Stimulated activated naive B cell treated with anti-CD40 and anti-IgM and Interleukin-4, amounts not matched to agents 10 μg/mL and 1 μg/mL and 100 μg/mL, for 72 hours (primary cell): ENCODE data around the gene GLB1L3.
"Not testable (repeated sequence)": the region's sequence is repeated elsewhere in the genome, so short reads cannot be mapped to it uniquely, and the experiment has no call there.

Experiments used
- ATAC-seq, 2 donors: fragments of 150-1000 bp; cut with Tn5 transposase; replicated peaks; 2 replicates each; pipeline ENCODE4 v1.10.0; 2021; ENCODE audit warnings: moderate library complexity in 1 of 2
- DNase-seq: peaks from one replicate; pipeline ENCODE4 v3.0.0; 2021
- H3K27ac Mint-ChIP-seq: one replicate; pipeline ENCODE4 v1.8.0; 2022; ENCODE audit warnings: mild to moderate bottlenecking, mixed read lengths
- H3K27me3 Mint-ChIP-seq, 2 donors: one replicate each; pipeline ENCODE4 v1.8.0; 2022; ENCODE audit warnings: mixed read lengths in 2 of 2
- H3K36me3 Mint-ChIP-seq, 2 donors: one replicate each; pipeline ENCODE4 v1.8.0; 2022; ENCODE audit warnings: mixed read lengths in 2 of 2, mild to moderate bottlenecking in 1 of 2
- H3K4me1 Mint-ChIP-seq, 2 donors: one replicate each; pipeline ENCODE4 v1.8.0; 2022; ENCODE audit warnings: mixed read lengths in 2 of 2, mild to moderate bottlenecking in 1 of 2
- H3K4me3 Mint-ChIP-seq, 2 donors: one replicate each; pipeline ENCODE4 v1.8.0; 2022; ENCODE audit warnings: mild to moderate bottlenecking in 2 of 2, mixed read lengths in 2 of 2, moderate library complexity in 1 of 2
- H3K9me3 Mint-ChIP-seq, 2 donors: one replicate each; pipeline ENCODE4 v1.8.0; 2022; ENCODE audit warnings: mixed read lengths in 2 of 2, mild to moderate bottlenecking in 1 of 2

GLB1L3 gene

GRCh38 chr11:134343646-134344045, 67.5 kb downstream of the GLB1L3 start:
- Mint-ChIP-seq H3K27me3 (peaks cover 0 to 9% of the 10 kb centered on the region in 2 donors), H3K9me3 (no peaks in the 10 kb centered on the region), H3K4me3 (no peak overlapping the region), H3K36me3 (no peaks in the 10 kb centered on the region), H3K27ac (no peak overlapping the region), H3K4me1 (no peaks in the 10 kb centered on the region)
- ATAC-seq (no peak), DNase-seq (no peak)

- ATAC-seq, H3K4me1 Mint-ChIP-seq, H3K9me3 Mint-ChIP-seq, H3K4me3 Mint-ChIP-seq, H3K36me3 Mint-ChIP-seq, DNase-seq, H3K27ac Mint-ChIP-seq, H3K27me3 Mint-ChIP-seq: not testable (repeated sequence)
These were observed 68.5 kb downstream of the GLB1L3 start for GRCh38 chr11:134344497-134345236.

- no peaks in the 10 kb centered on the region for H3K36me3 Mint-ChIP-seq
- H3K9me3 Mint-ChIP-seq: no peaks in the 10 kb centered on the region
- H3K4me3 Mint-ChIP-seq: no peak overlapping the region
- peaks cover 0 to 1% of the 10 kb centered on the region in 2 donors for H3K27me3 Mint-ChIP-seq
- no peaks in the 10 kb centered on the region for H3K4me1 Mint-ChIP-seq
- DNase-seq (no peak), ATAC-seq (no peak)
- H3K27ac Mint-ChIP-seq: no peak overlapping the region
These were observed 69.0 kb downstream of the GLB1L3 start for GRCh38 chr11:134345237-134345550.

- no peak overlapping the region for H3K4me3 Mint-ChIP-seq
- no peaks in the 10 kb centered on the region for H3K27me3 Mint-ChIP-seq
- no peaks in the 10 kb centered on the region for H3K9me3 Mint-ChIP-seq
- DNase-seq: no peak
- ATAC-seq: no peak
- H3K27ac Mint-ChIP-seq: no peak overlapping the region
- no peaks in the 10 kb centered on the region for H3K4me1 Mint-ChIP-seq
- no peaks in the 10 kb centered on the region for H3K36me3 Mint-ChIP-seq
These were observed 70.2 kb downstream of the GLB1L3 start for GRCh38 chr11:134346101-134346975.

- H3K27ac Mint-ChIP-seq: no peak overlapping the region
- no peak for ATAC-seq
- no peak overlapping the region for H3K4me3 Mint-ChIP-seq
- H3K4me1 Mint-ChIP-seq: no peaks in the 10 kb centered on the region
- no peaks in the 10 kb centered on the region for H3K36me3 Mint-ChIP-seq
- no peak for DNase-seq
- no peaks in the 10 kb centered on the region for H3K9me3 Mint-ChIP-seq
- H3K27me3 Mint-ChIP-seq: no peaks in the 10 kb centered on the region
These were observed 70.8 kb downstream of the GLB1L3 start for GRCh38 chr11:134346976-134347350.

- Mint-ChIP-seq H3K4me1 (no peaks in the 10 kb centered on the region), H3K36me3 (no peaks in the 10 kb centered on the region), H3K27me3 (no peaks in the 10 kb centered on the region), H3K4me3 (no peak overlapping the region), H3K27ac (no peak overlapping the region), H3K9me3 (no peaks in the 10 kb centered on the region)
- DNase-seq (no peak), ATAC-seq (no peak)
These were observed 71.3 kb downstream of the GLB1L3 start for GRCh38 chr11:134347441-134347840.

GRCh38 chr11:134349109-134349801, 73.1 kb downstream of the GLB1L3 start:
- Mint-ChIP-seq H3K9me3 (peaks cover 0 to 2% of the 10 kb centered on the region in 2 donors), H3K4me3 (no peak overlapping the region), H3K27me3 (peaks cover 0 to 5% of the 10 kb centered on the region in 2 donors), H3K36me3 (peaks cover 0 to 3% of the 10 kb centered on the region in 2 donors), H3K27ac (no peak overlapping the region), H3K4me1 (no peaks in the 10 kb centered on the region)
- DNase-seq (no peak), ATAC-seq (no peak)

- H3K36me3 Mint-ChIP-seq: peaks cover 0 to 3% of the 10 kb centered on the region in 2 donors
- H3K4me1 Mint-ChIP-seq: no peaks in the 10 kb centered on the region
- no peak overlapping the region for H3K27ac Mint-ChIP-seq
- no peak for DNase-seq
- peaks cover 3 to 5% of the 10 kb centered on the region in 2 donors for H3K27me3 Mint-ChIP-seq
- no peak overlapping the region for H3K4me3 Mint-ChIP-seq
- H3K9me3 Mint-ChIP-seq: peaks cover 0 to 2% of the 10 kb centered on the region in 2 donors
- ATAC-seq: no peak
These were observed 73.7 kb downstream of the GLB1L3 start for GRCh38 chr11:134349802-134350355.

GRCh38 chr11:134350381-134350780, 74.2 kb downstream of the GLB1L3 start:
- ATAC-seq: peak in 1 of 2 donors; percentile 64
- Mint-ChIP-seq H3K27me3 (peaks cover 5 to 8% of the 10 kb centered on the region in 2 donors), H3K4me1 (no peaks in the 10 kb centered on the region), H3K4me3 (no peak overlapping the region), H3K27ac (no peak overlapping the region), H3K9me3 (peaks cover 0 to 2% of the 10 kb centered on the region in 2 donors), H3K36me3 (peaks cover 0 to 3% of the 10 kb centered on the region in 2 donors)
- no peak for DNase-seq

- DNase-seq (no peak), ATAC-seq (no peak)
- no peaks in the 10 kb centered on the region for H3K4me1 Mint-ChIP-seq
- H3K36me3 Mint-ChIP-seq: peaks cover 0 to 3% of the 10 kb centered on the region in 2 donors
- H3K4me3 Mint-ChIP-seq: no peak overlapping the region
- peaks cover 0 to 2% of the 10 kb centered on the region in 2 donors for H3K9me3 Mint-ChIP-seq
- peaks cover 9 to 12% of the 10 kb centered on the region in 2 donors for H3K27me3 Mint-ChIP-seq
- no peak overlapping the region for H3K27ac Mint-ChIP-seq
These were observed 75.9 kb downstream of the GLB1L3 start for GRCh38 chr11:134352111-134352510.

- Mint-ChIP-seq H3K9me3 (peaks cover 0 to 2% of the 10 kb centered on the region in 2 donors), H3K4me3 (no peak overlapping the region), H3K4me1 (peaks cover 0 to 4% of the 10 kb centered on the region in 2 donors), H3K27ac (no peak overlapping the region), H3K27me3 (peaks cover 22 to 29% of the 10 kb centered on the region in 2 donors), H3K36me3 (peaks cover 0 to 3% of the 10 kb centered on the region in 2 donors)
- ATAC-seq: no peak
- no peak for DNase-seq
These were observed 79.0 kb downstream of the GLB1L3 start for GRCh38 chr11:134355136-134355535.

- ATAC-seq (no peak), DNase-seq (no peak)
- H3K4me3 Mint-ChIP-seq: no peak overlapping the region
- H3K27ac Mint-ChIP-seq: no peak overlapping the region
- peaks cover 2 to 5% of the 10 kb centered on the region in 2 donors for H3K4me1 Mint-ChIP-seq
- peaks cover 0 to 3% of the 10 kb centered on the region in 2 donors for H3K36me3 Mint-ChIP-seq
- peaks cover 0 to 2% of the 10 kb centered on the region in 2 donors for H3K9me3 Mint-ChIP-seq
- H3K27me3 Mint-ChIP-seq: peaks cover 25 to 34% of the 10 kb centered on the region in 2 donors
These were observed 79.5 kb downstream of the GLB1L3 start for GRCh38 chr11:134355656-134356055.

- ATAC-seq (no peak), DNase-seq (no peak)
- Mint-ChIP-seq H3K9me3 (peaks cover 0 to 2% of the 10 kb centered on the region in 2 donors), H3K36me3 (peaks cover 3 to 5% of the 10 kb centered on the region in 2 donors), H3K27me3 (peaks cover 34 to 45% of the 10 kb centered on the region in 2 donors), H3K4me3 (no peak overlapping the region), H3K27ac (no peak overlapping the region), H3K4me1 (peaks cover 5 to 9% of the 10 kb centered on the region in 2 donors)
These were observed 80.7 kb downstream of the GLB1L3 start for GRCh38 chr11:134356656-134357544.
